ENCODE data around the gene NRXN3. TPM values are rescaled to one million over a fixed set of nuclear protein-coding genes. Genes with fewer than 3 reads are reported as not detected.
A peak's percentile ranks its signal among the peaks of the same experiment; 100 is the strongest.

NRXN3 gene
- total and polyA plus RNA-seq, 8 donors: 1.3 to 7.6 (median 1.5) TPM

DNA sequence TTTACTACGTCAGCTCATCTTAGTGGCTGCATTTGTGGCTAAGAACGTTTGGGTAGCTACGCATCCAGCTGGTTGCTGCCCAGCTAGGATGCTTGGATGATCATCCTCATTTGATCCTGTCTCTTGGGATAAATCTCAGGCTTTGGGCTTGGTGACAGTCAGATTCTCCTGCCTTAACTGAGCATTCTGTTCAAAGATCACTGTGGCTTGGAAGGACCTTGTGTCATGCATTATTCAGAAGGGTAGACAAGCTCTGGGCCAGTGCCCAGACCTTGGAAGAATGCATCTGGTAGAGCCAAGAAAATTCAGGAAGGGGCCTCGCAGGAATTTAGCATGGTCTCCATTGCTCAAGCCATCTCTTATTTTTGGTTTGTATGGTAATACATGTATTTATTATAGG lies 188.4 kb downstream of the NRXN3 start:
- intact Hi-C loops (cut with DNase I): no loop called here
- no peaks in the 10 kb centered on the region for H3K27me3 ChIP-seq
- TF ChIP-seq, protein P1, sequence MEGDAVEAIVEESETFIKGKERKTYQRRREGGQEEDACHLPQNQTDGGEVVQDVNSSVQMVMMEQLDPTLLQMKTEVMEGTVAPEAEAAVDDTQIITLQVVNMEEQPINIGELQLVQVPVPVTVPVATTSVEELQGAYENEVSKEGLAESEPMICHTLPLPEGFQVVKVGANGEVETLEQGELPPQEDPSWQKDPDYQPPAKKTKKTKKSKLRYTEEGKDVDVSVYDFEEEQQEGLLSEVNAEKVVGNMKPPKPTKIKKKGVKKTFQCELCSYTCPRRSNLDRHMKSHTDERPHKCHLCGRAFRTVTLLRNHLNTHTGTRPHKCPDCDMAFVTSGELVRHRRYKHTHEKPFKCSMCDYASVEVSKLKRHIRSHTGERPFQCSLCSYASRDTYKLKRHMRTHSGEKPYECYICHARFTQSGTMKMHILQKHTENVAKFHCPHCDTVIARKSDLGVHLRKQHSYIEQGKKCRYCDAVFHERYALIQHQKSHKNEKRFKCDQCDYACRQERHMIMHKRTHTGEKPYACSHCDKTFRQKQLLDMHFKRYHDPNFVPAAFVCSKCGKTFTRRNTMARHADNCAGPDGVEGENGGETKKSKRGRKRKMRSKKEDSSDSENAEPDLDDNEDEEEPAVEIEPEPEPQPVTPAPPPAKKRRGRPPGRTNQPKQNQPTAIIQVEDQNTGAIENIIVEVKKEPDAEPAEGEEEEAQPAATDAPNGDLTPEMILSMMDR (IDR thresholded peaks at IDR 0.05): no peak
- H3K4me1 ChIP-seq: no peaks in the 10 kb centered on the region
- DNase-seq (no peak), ATAC-seq (no peak)
- no peak overlapping the region for H3K27ac ChIP-seq
- H3K9me3 ChIP-seq: no peaks in the 10 kb centered on the region
- no peak overlapping the region for H3K4me3 ChIP-seq
- no peaks in the 10 kb centered on the region for H3K36me3 ChIP-seq

DNA sequence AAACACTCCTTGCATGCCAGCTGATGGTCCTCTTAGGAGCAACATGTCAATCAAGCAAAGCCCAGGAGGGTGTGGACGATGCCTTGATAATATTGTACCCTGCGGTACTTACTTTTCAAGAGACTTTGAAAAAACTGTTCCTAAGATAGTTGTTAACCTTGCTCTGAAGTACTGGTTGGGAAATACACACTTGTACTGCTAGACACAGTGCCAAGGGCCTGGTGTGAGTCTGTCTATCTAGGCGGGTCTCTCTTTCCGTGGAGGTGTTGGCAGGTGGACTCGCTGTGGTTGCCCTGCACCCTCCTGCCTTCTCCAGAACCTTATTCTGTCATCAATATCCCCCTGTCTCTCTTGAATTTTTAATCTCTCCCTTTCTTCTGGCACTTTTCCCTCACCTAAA lies 189.4 kb downstream of the NRXN3 start:
- TF ChIP-seq, protein P1 (IDR thresholded peaks at IDR 0.05): no peak
- intact Hi-C loops (cut with DNase I): no loop called here
- H3K4me3 ChIP-seq: no peak overlapping the region
- no peaks in the 10 kb centered on the region for H3K9me3 ChIP-seq
- peak in 1 of 4 donors; percentile 42 for DNase-seq
- no peaks in the 10 kb centered on the region for H3K36me3 ChIP-seq
- ATAC-seq: peak; percentile 89
- H3K27me3 ChIP-seq: no peaks in the 10 kb centered on the region
- no peaks in the 10 kb centered on the region for H3K4me1 ChIP-seq
- H3K27ac ChIP-seq: no peak overlapping the region

DNA sequence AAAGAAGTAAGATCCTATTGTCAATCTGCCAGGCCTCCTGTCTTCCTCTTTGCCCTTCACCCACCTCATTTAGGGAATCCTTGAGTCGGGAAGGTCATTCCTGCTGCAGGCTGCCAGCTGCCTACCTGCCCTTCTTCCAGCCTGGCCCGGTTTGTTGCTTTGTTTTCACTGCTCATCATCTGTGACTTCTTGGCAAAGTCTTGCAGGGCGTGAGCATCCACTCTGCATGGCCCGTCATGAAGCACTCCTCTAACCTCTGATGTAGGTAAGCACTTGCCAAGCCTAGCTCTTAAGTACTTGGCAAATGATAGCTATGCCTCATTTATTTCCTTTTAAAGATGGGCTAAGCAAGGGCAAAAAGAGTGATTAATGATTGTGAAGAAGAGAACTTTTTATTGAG lies 192.8 kb downstream of the NRXN3 start:
- ATAC-seq (peak; percentile 57), DNase-seq (peak in 1 of 4 donors; percentile 51)
- Histone ChIP-seq H3K27ac (no peak overlapping the region), H3K4me3 (no peak overlapping the region), H3K36me3 (no peaks in the 10 kb centered on the region), H3K4me1 (no peaks in the 10 kb centered on the region), H3K9me3 (no peaks in the 10 kb centered on the region), H3K27me3 (no peaks in the 10 kb centered on the region)
- intact Hi-C loops (cut with DNase I): no loop called here
- TF ChIP-seq, protein P1 (IDR thresholded peaks at IDR 0.05): no peak

- Histone ChIP-seq H3K4me1 (no peaks in the 10 kb centered on the region), H3K27me3 (no peaks in the 10 kb centered on the region), H3K27ac (no peak overlapping the region), H3K4me3 (no peak overlapping the region), H3K36me3 (no peaks in the 10 kb centered on the region), H3K9me3 (no peaks in the 10 kb centered on the region)
- intact Hi-C loops (cut with DNase I): no loop called here
- DNase-seq (no peak), ATAC-seq (no peak)
- TF ChIP-seq, protein P1 (IDR thresholded peaks at IDR 0.05): no peak
These were observed 197.2 kb downstream of the NRXN3 start for GRCh38 chr14:78367355-78367754.

GRCh38 chr14:78383060-78383459 lies 212.9 kb downstream of the NRXN3 start:
- Histone ChIP-seq H3K4me1 (no peaks in the 10 kb centered on the region), H3K9me3 (no peaks in the 10 kb centered on the region), H3K27ac (no peak overlapping the region), H3K4me3 (no peak overlapping the region), H3K27me3 (no peaks in the 10 kb centered on the region), H3K36me3 (no peaks in the 10 kb centered on the region)
- no peak for DNase-seq
- intact Hi-C loops (cut with DNase I): no loop called here
- TF ChIP-seq, protein P1 (IDR thresholded peaks at IDR 0.05): no peak
- ATAC-seq: no peak

Data from left lung (tissue), 10 donors.